Activated CD8-positive, alpha-beta memory T cell treated with anti-CD3 and anti-CD28 coated beads for 48 hours (primary cell): ENCODE measurements around the gene CCDC112.
"Not testable (repeated sequence)": the region's sequence is repeated elsewhere in the genome, so short reads cannot be mapped to it uniquely, and the experiment has no call there.

Experiments
- DNase-seq, 3 experiments: peaks; one replicate each; pipeline ENCODE4 v3.0.0-alpha.2; 2020; ENCODE audit warnings: low read depth in 2 of 3, low spot score in 2 of 3

The CCDC112 gene

DNA sequence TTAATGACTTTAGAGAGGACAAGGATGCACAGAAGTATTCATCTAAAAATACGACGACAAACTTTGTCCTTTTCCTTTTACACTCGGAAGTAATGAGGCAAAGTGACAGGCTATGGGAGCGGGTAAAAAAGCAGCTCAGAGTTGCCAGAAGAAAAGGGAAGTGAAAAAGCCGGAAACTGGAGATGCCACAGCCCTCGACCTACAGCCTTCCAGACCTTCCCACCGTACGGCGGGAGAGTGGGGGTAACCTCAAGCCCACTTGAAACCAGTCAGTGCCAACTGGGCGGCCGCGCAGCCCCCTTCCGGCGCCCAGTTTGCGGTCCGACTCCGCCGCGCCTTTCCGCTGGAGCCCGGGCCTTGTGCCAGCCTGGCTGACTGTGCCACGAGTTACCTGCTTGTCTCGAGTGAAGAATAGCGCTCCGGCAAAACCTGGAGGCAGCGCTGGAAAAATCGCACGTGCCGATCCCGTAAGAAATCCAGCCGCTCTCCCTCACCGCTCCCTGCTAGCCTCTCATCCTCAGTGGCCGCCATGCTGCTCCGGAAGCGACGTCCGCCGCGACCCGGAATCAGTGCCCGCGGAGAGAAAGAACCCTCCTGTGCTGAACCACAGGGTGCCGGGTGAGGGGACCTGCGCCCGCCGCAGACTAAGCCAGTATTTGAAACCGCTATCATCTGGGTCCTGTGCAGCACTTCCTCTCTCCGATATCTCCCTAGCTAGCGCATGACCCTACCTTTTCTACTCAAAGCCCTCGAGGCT, 34.0 kb downstream of the CCDC112 start, which contains the start of gene PGGT1B:
TSS of gene PGGT1B (minus strand) at position 557 of the 757 bp plus-strand sequence. CDS start at position 531, 26 bp downstream.
- peak; percentile 47 to 52 (median 48) for DNase-seq

DNA sequence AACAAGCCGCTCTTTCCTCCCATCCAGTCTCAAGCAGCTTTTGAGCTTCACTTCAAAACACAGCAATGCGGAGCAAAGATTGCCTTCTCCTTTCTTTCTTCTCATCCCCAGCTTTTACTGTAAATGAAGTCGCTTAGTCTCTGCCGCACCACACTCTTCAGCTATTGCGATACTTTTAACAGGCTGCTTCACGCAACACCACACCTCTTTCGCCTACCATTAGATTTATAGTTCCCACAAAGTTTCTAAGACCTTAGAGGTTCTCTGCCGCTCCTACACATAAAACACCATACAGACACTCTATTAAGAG, 34.5 kb downstream of the CCDC112 start:
- no peak for DNase-seq

DNA sequence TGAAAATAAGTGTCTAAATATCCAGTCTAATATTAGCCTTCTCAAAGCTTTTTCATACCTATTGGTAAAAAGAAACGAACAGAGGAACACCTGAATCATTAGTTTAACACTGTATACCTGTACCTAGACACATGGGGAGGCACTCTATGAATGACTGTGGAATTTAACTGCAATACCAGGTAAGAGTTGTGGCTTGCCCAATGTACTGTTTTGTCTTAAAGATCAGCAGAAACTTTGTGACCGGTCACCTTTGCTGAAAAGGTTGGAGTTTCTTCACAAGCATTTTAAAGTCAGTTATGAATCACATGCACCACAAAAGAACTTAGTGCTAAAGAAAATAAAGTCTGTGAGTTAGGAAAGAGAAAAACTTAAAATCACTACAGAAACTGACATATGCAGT, 36.2 kb downstream of the CCDC112 start:
- DNase-seq, result no peak

DNA sequence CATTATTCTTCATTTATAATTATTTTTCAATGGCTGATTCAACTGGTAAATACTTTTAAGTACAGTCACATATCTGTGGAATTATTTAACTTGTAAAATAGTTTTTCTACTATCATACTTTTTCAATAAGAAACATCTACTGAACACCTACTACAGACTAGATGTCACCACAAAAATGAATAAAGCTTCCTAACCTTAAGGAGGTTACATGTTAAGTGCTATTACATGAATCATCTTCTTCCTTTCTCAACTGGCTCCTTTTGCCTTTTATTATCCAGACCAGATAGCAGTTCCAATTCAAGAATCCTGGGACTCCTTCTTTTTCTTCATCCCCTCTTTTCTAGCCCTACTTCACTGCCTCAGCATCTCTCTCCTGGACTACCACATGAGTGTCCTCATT, 38.5 kb downstream of the CCDC112 start:
- DNase-seq, result no peak

DNA sequence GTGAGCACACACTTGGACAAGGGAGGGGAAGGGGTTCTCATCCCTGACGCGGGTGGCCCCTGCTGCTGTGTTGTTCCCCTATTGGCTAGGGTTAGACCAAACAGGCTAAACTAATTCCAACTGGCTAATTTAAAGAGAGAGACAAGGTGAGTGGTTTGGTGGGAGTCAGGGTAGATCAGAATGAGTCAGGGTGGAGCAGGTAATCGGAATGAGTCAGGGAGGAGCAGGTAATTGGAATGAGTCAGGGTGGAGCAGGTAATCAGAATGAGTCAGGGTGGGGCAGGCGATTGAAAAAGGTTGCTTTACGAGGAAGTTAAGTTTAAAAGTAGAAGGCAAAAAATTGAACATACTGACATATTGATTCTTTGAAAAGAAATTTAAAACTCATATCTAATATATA, 47.1 kb downstream of the CCDC112 start:
- not testable (repeated sequence) for DNase-seq

DNA sequence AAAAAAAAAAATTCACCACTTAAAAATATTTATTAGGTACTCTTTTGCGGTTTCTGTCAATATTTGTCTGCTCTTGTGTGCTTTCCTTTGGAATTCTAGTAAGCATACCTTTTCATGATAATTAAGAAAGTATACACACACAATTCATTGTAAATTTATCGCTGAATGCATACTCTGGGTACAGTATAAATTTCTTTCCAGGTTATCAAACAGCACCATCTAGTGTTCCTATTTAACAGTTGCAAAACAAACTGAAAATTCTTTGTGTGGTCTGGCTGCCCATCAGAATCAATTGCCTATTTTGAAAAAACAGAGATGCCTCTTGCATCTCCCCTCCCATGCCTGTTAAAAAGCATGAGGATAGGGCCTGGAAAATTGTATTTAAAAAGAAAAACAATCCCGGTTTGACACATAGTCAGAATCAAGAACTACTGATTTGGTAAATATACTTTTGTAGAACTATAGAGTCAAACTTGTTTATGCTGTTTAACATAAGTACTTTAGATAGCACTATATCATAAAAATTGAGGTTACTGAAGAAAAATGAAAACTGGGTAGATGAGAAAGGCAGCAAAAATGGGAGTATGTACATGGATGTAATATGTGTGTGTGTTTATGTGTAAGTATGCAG, 50.0 kb downstream of the CCDC112 start:
- DNase-seq, result no peak

DNA sequence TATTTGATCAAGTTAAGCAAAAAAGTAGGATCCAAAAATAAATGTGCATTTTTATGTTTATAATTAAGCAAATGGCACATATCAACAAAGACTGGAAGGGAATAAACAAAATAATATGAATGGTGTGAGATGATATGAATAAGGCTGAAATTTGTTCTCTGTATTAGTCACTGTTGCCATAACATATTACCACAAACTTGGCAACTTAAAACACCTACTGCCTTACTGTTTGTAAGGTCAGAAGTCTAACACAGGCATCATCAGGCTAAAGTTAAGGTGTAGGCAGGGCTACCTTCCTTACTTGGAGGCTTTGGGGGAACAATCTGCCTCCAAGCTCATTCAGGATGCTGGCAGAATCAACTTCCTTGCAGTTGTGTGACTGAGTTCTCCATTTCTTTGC, 53.0 kb downstream of the CCDC112 start:
- no peak for DNase-seq

DNA sequence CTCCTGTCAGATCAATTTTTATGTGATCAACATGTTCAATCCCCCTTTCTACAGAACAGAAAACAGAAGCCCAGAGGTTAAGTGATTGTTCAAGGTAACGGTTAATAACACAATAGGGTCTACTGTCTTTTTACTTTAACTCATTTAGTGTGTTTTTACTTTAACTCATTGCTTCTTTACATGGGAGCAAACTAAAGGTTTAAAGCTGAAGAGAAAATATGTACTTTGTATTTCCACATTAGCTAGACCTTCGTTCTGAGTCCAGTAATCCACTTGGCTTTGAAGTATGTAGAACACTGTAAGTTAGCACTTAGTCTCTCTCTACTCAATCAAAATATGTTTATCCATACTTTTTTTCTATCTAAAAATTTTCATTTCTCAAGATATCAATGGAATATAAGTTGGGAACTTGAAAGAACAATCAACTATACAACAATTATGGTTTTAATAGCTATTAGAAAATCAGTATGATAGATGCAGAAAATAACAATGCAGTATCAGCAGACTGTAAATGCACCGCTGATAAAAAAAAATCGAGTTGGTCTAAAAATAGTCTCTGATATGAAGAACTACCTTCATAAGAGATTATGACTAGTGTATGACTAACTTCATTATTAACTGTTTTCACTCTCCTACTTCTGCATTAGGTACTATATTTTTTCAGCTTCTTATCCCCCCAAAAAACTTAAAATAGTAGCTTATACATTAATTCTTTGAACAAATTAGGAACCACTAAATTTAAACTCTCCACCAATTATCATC, 54.4 kb downstream of the CCDC112 start:
- no peak for DNase-seq

DNA sequence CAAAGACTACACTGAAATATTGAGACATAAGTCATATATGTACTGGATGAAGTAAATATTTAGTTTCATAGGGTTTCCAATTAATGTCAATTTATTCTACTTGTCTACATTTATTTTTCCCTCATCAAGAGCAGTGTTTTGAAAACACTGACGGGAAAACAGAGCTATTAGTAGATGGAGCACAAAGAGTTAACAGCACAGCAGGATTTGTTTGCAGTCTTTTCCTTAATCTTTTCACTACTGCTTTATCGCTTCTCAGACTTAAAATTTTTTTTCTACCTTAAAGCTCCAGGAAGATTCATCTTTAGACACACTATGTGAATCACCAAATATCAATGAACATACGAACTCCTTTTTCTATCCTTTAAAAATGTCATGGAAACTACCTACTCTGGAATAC, 59.4 kb downstream of the CCDC112 start:
- DNase-seq, result no peak

DNA sequence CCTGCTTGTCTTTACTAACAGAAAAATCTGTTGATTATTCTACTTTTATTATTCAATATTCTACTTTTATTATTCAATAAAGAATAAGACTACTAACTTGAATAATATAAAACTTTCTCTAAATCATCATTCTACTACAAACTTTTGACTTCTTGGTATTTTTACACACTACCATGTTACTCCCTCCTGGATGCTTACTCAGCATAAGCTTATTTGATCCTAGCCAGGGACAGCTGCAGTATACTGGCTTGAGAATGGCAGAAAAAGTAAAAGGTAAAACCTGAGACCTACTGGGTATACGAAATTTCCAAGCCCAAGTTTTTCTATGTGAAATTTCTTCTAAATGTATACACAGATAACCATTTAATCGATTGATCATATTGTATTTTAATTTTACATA, 59.9 kb downstream of the CCDC112 start:
- DNase-seq, result no peak

DNA sequence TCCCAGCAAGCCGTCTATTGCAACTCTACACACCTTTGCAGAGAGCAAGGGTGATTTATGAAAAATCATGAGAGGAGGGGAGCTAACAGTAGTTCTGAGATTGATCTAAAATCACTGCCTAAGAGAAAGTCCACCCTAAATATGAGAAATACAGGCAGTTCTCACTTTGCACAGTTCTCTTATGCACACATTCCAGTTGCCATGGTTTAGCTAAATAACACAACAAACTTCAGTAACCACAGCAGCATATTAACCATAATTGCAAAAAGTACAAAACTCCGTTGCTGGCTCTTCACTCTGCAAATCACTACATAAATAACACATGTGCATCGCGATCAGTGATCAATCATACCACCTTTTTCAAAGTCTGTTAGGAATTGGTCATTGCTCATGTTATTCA, 64.9 kb downstream of the CCDC112 start:
- DNase-seq, result no peak

DNA sequence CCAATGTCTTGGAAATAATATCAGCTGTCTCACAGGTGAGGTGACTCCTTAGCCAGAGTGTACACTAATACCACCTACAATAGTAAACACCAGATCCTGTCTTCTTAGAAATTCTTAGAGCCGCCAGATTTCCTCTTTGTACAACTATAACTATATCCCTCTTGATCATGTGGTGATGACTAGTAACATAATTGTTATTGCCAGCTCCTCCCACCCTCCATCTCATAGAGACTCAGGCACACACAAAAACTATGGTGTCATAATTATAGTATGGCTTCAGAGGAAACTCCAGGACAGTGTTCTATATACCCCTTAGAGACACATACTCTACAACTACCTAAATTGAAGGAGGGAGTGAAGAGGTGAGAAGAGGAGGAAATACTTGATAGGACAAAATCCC, 66.8 kb downstream of the CCDC112 start:
- DNase-seq, result no peak

DNA sequence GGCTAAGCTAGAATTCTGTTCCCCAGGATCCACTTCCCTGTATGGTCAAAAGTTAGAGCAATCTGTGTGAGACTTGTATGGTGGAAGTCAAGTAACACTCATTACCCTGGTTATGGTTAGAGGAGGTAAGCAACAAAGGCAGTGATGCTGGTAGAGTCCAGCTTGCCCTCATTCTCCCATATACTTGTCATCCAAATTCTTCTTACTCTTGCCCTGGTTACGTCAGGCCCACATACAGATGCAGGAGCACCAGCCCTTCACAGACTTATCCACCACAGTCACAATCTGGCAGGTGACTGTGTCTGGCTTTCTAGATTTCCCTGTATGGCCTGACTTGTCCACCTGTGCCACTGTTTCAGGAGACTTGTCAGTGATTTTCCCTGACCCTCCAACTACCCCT, 69.2 kb downstream of the CCDC112 start:
- DNase-seq, result no peak
